DOHH2 (cell line): ENCODE measurements around the gene ZNRF2.

Experiments
- EZH2phosphoT487 ChIP-seq: fragments of 200-600 bp; sonication (generic); IDR thresholded peaks from 2 replicates; pipeline ENCODE4 v1.6.1; 2017; ENCODE audit warnings: borderline replicate concordance, mild to moderate bottlenecking, antibody characterized with exemption, low read length, moderate library complexity, mixed read lengths
- TF ChIP-seq, protein P1 (sequence below): fragments of 200-600 bp; sonication (generic); IDR thresholded peaks from one replicate; pipeline ENCODE4 v1.5.1; 2014; ENCODE audit warnings: antibody characterized with exemption, mild to moderate bottlenecking, low read depth, low read length; ENCODE audit not compliant: poor library complexity, severe bottlenecking

DNA sequence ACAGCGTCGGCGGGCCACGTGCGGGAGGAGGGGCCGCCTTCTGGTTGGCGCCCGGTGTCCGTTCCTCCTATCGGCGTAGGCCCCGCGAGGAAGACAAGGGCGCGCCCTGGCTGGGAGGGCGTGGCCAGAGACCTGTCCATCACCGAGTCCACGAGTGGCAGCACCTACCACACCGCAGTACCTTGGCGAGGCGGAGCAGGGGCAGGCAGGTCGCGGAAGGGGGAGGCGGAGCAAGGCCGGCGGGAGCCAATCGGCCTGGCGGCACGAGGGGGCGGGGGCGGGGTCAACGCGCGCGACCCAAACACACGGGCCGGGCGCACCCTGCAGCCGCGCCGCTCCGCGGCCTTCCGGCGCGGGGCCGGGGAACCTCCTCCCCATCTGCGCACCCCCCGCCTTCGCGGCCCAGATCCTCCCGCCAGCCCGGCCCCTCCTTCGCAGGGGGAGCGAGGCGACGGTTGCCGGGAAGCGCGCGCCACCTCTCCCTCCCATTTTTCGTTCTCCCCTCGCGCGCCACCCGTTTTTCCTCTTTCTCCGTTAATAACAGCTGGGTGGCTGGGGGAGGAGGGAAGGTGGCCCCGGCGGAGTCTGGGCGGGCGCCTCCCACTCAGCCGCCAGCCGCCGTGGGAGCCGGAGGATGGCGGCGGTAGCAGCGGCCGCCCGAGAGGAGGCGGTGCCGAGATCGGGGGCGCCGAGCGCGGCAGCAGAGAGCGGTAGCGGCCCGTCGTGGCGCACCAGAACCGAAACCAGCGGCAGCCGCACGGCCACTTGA lies at the start of gene ZNRF2:
- TF ChIP-seq, protein P1, sequence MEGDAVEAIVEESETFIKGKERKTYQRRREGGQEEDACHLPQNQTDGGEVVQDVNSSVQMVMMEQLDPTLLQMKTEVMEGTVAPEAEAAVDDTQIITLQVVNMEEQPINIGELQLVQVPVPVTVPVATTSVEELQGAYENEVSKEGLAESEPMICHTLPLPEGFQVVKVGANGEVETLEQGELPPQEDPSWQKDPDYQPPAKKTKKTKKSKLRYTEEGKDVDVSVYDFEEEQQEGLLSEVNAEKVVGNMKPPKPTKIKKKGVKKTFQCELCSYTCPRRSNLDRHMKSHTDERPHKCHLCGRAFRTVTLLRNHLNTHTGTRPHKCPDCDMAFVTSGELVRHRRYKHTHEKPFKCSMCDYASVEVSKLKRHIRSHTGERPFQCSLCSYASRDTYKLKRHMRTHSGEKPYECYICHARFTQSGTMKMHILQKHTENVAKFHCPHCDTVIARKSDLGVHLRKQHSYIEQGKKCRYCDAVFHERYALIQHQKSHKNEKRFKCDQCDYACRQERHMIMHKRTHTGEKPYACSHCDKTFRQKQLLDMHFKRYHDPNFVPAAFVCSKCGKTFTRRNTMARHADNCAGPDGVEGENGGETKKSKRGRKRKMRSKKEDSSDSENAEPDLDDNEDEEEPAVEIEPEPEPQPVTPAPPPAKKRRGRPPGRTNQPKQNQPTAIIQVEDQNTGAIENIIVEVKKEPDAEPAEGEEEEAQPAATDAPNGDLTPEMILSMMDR = peak; percentile 62
- TF ChIP-seq EZH2phosphoT487 = no peak
